Activated naive CD8-positive, alpha-beta T cell treated with anti-CD3 and anti-CD28 coated beads, Interleukin-2, amount 10 ng/mL, durations not matched to agents 7 days and 5 days (primary cell): ENCODE measurements around the gene TUBA3C. TPM values are rescaled to one million over a fixed set of nuclear protein-coding genes. Genes with fewer than 3 reads are reported as not detected.
"Not testable (repeated sequence)": the region's sequence is repeated elsewhere in the genome, so short reads cannot be mapped to it uniquely, and the experiment has no call there.

Experiments
- ATAC-seq: fragments of 150-1000 bp; cut with Tn5 transposase; one replicate; pipeline ENCODE4 v1.10.0; 2021; ENCODE audit warnings: low read depth, moderate library complexity
- POLR2A ChIA-PET: fragments of 350-600 bp; sonication (Branson Sonifier 250); formaldehyde crosslinking; loops from one replicate; lab custom pipeline; 2021; ENCODE audit warnings: antibody characterized with exemption; lab: Charles Lee
- DNase-seq: peaks from one replicate; pipeline ENCODE4 v3.0.0; 2021
- H3K27ac Mint-ChIP-seq: one replicate; pipeline ENCODE4 v1.8.0; 2022; ENCODE audit warnings: mild to moderate bottlenecking, mixed read lengths
- H3K27me3 Mint-ChIP-seq: one replicate; pipeline ENCODE4 v1.8.0; 2022; ENCODE audit warnings: mild to moderate bottlenecking, moderate library complexity, mixed read lengths
- H3K36me3 Mint-ChIP-seq: one replicate; pipeline ENCODE4 v1.8.0; 2021; ENCODE audit warnings: mild to moderate bottlenecking, mixed read lengths
- H3K4me1 Mint-ChIP-seq: one replicate; pipeline ENCODE4 v1.8.0; 2021; ENCODE audit warnings: mixed read lengths
- H3K4me3 Mint-ChIP-seq: one replicate; pipeline ENCODE4 v1.8.0; 2022; ENCODE audit warnings: mild to moderate bottlenecking, moderate library complexity, mixed read lengths
- H3K9me3 Mint-ChIP-seq: one replicate; pipeline ENCODE4 v1.8.0; 2021; ENCODE audit warnings: mixed read lengths
- total RNA-seq, 2 experiments: library from RNA; stranded (reverse); gene quantifications; one replicate each; pipeline ENCODE4 v1.2.3, GENCODE V29; 2021

Gene TUBA3C
- total RNA-seq, result not detected

DNA sequence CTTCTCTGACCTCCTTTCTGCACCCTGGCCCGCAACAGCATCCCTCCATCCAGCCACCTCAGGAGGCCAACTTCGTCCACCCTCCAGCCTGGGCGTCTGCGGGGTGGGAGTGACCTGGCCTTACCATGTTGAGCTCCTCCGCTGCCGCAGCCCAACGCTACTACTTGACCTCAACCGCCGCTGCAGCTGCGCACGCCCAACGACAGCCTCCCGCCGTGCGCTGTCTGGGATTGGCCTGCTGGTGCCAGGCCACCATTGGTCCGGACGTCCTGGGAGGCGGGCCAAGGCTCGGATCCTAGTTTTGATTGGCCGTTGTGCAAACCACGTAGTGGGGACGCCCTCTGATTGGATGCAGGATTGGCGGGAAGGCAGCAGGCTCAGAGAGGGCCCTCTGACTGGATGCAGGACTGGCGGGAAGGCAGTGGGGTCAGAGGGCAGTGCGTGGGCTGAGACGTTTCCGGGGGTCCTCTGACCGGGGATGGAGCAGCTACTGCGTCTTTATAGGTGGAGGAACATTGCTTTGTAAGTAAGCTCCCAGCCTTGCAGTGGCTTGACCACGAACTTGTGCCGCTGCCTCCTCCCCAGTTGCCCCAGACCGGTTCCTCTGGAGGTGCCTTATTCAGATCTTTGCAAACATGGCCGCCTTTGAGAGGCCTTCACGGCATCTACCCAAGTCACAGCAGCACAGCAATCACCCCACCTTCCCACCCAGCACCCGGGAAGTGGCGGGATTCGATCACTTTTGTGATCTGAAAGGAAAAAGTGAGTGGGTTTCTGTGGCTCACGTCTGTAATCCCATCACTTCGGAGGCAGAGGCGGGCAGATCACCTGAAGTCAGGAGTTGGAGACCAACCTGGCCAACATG, at the start of gene TUBA3C:
TSS of gene TUBA3C (minus strand) at position 204 of the 865 bp plus-strand sequence. CDS start at position 127, 77 bp downstream.
- Mint-ChIP-seq H3K9me3 (peaks cover 3% of the 10 kb centered on the region), H3K4me1 (no peaks in the 10 kb centered on the region), H3K27me3 (no peaks in the 10 kb centered on the region), H3K4me3 (no peak within 1 kb of the TSS), H3K27ac (no peak within 1 kb of the TSS), H3K36me3 (no peaks in the 10 kb centered on the region)
- DNase-seq (no peak), ATAC-seq (no peak)
- POLR2A ChIA-PET, result no interaction called here

DNA sequence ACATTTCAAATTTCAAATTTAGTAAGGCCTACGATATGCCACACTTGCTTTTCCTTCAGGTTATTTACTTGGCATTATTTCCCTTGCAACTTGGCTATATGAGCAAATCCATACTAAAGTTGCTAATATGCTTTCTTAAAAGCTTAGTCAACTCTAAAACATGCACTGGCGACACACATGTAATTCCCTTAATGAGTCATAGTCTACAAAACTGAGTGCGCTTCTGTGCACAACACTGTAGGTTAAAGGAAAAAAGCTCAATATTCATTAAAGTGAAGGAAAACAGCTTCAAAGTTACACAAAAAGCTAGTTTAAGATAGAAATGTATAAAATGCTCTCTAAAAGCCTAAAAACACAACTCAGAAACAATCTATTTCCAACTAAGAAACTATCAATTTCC, 25.8 kb upstream of the TUBA3C start:
- H3K4me3 Mint-ChIP-seq, POLR2A ChIA-PET, H3K9me3 Mint-ChIP-seq, DNase-seq, H3K27me3 Mint-ChIP-seq, H3K4me1 Mint-ChIP-seq, ATAC-seq, H3K27ac Mint-ChIP-seq, H3K36me3 Mint-ChIP-seq: not testable (repeated sequence)

DNA sequence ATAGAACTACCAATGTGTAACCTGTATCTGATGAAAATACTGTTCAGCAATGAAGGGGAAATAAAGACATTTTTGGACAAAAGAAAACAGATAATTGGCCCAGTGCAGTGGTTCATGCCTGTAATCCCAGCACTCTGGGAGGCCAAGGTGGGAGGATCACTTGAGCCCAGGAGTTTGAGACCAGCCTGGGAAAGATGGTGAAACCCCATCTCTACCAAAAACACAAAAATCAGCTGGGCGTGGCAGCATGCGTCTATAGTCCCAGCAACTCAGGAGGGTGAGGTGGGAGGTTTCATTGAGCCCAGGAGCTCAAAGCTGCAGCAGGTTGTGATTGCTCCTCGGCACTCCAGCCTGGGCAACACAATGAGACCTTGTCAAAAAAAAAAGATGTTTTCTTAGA, 11.0 kb upstream of the TUBA3C start:
- ATAC-seq, H3K27ac Mint-ChIP-seq, H3K4me1 Mint-ChIP-seq, H3K27me3 Mint-ChIP-seq, H3K9me3 Mint-ChIP-seq, POLR2A ChIA-PET, H3K36me3 Mint-ChIP-seq, H3K4me3 Mint-ChIP-seq, DNase-seq: not testable (repeated sequence)

DNA sequence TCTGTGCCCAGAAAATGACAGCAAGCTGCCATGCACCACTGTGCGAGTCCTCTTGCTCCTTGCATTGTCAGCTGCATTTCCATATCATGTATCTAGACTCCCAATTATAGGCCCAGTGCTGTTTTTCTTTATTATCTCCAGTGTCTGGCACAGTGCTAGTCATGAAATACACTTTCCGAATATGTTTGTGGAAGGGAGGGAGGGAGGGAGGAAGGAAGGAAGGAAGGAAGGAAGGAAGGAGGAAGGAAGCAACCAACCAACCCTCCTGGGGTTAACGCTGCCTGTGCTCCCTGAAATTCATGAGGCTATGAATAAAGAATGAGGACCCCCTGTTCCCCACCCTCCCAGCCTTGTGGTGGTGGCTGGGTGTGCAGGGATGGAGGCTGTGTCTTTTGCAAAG, 8.3 kb upstream of the TUBA3C start:
- POLR2A ChIA-PET, H3K9me3 Mint-ChIP-seq, ATAC-seq, H3K27me3 Mint-ChIP-seq, H3K36me3 Mint-ChIP-seq, H3K4me3 Mint-ChIP-seq, H3K27ac Mint-ChIP-seq, H3K4me1 Mint-ChIP-seq, DNase-seq: not testable (repeated sequence)

DNA sequence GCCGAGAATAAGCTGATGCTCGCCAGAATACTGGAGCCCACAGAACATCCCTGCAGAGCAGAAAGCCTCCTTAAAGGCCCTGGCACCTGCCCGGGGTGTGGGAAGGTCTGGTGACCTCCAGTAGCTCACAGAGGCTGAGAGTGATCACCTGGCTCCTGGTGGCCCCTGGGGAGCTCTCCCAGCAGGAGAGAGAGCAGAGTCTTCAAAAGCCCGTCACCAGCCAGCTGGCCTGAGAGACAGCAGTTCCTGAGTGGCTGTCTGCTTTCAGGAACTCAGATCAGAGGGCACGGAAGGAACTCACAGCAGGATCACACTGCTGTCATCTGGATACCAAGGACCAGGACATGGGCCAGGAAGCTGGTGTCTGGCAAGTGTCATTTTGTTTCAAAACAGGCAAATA, 7.7 kb upstream of the TUBA3C start:
- H3K4me1 Mint-ChIP-seq, H3K4me3 Mint-ChIP-seq, POLR2A ChIA-PET, H3K9me3 Mint-ChIP-seq, H3K27me3 Mint-ChIP-seq, H3K27ac Mint-ChIP-seq, ATAC-seq, H3K36me3 Mint-ChIP-seq, DNase-seq: not testable (repeated sequence)

DNA sequence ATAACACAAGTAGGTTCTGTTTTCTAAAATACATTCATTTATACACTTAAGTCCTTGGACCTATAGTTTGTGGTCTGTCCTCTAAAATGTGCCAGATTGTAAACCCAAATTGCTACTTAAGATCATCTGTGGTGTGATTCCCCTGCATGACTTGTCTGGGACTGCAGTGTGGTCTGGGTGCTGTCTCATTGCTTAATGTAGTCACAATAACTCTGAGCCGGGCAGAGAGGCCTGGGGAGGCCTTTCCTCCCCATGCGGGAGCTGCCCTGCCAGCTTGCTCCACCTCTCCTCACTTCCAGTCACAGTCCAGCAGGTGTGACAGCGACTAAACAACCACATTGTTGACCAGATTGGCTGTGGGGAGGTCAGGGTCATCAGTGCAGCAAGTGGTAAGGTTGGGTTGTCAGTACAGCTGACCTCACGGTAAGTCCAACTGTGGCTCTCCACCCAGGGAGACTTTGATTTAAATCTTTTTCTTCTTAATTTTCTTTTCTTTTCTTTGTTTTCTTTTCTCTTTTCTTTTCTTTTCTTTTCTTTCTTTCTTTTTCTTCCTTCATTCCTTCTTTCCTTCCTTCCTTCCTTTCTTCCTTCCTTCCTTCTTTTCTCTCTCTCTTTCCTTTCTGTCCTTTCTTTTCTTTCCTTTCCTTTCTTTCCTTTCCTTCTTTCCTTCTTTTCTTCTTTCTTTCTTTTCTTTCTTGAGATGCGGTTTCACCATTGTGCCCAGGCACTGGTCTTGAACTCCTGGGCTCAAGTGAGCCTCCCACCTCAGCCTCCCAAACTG, 4.4 kb upstream of the TUBA3C start:
- H3K4me1 Mint-ChIP-seq, result no peaks in the 10 kb centered on the region
- no peak overlapping the region for H3K27ac Mint-ChIP-seq
- H3K9me3 Mint-ChIP-seq, result peaks cover 2% of the 10 kb centered on the region
- POLR2A ChIA-PET, result no interaction called here
- H3K27me3 Mint-ChIP-seq, result no peaks in the 10 kb centered on the region
- H3K36me3 Mint-ChIP-seq, result no peaks in the 10 kb centered on the region
- no peak overlapping the region for H3K4me3 Mint-ChIP-seq
- DNase-seq (no peak), ATAC-seq (no peak)

DNA sequence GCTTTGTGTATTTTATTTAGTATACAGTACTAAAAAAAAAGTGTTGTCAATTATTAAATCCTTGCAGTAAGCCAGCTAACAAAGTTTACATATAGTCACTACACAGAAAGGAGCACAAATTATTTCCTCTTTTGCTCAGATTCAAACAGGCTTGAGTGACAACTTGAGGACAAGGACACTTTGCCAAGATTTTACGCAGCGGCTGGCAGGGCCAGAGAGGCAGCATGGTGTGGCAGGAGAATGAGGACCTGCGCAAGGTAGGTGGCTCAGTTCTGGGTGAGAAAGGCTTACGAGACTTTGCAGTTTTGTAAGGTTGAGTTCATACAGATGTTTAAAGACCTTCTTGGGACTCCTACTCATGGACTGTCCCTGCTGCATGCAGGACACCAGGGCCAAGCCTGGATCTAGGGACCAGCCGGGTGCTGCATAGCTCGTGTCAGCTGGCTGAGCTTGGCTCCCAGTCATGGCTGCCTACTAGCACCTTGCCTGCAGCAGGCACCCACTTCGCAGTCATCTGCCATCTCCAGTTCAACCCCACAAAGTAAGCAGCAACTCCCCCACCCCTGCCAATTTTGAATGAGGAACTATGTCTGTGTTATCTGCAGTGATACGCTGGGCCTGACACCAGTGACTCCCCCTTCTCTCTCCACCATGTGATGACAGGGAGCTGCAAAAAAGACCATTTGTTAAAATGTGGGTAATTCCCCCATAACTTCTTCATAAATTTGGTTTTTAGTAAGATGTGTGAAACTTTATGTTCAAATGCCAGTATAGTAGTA, 3.7 kb upstream of the TUBA3C start:
- H3K4me3 Mint-ChIP-seq, result no peak overlapping the region
- H3K27me3 Mint-ChIP-seq, result no peaks in the 10 kb centered on the region
- no peaks in the 10 kb centered on the region for H3K9me3 Mint-ChIP-seq
- DNase-seq (no peak), ATAC-seq (no peak)
- POLR2A ChIA-PET, result no interaction called here
- no peaks in the 10 kb centered on the region for H3K36me3 Mint-ChIP-seq
- H3K4me1 Mint-ChIP-seq, result no peaks in the 10 kb centered on the region
- H3K27ac Mint-ChIP-seq, result no peak overlapping the region

DNA sequence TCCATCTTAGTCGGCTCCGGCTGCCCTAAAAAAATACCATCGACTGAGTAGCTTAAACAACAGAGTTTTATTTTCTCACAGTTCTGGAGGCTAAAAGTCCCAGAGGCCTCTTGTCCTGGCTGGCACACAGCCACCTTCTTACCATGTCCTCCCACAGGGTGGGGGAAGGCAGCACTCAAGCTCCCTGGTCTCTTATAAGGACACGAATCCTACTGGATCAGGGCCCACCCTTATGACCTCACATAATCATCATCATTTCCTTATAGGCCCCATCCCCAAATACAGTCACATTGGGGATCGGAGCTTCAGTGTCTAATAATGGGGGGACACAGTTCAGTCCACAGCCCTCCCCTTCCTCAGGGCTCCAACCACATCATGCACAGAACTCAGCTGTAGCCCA, 2.6 kb upstream of the TUBA3C start:
- H3K4me1 Mint-ChIP-seq, result no peaks in the 10 kb centered on the region
- ATAC-seq, result no peak

DNA sequence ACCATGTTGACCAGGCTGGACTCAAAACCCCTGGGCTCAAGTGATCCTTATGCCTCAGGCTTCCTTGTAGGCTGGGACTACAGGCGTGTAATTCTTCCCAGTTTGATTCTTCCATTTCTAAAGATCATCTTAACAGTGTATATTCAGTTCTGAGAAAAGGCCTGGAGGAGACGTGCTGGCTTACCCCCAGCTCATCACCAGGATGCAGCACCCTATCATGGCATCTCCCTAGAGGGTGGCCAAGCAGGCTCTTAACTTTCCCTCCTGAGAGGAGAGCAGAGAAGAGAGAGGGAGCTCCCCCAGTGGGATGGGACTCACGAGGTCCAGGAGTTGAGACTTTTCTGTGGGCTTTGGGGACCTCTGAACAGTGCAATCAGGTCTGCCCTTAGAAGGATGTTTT, 2.1 kb upstream of the TUBA3C start:
- no peaks in the 10 kb centered on the region for H3K9me3 Mint-ChIP-seq
- no peaks in the 10 kb centered on the region for H3K27me3 Mint-ChIP-seq
- H3K27ac Mint-ChIP-seq, result no peak overlapping the region
- no peaks in the 10 kb centered on the region for H3K4me1 Mint-ChIP-seq
- POLR2A ChIA-PET, result no interaction called here
- DNase-seq (no peak), ATAC-seq (no peak)
- no peaks in the 10 kb centered on the region for H3K36me3 Mint-ChIP-seq
- no peak overlapping the region for H3K4me3 Mint-ChIP-seq

More for the DNA sequence above, 2.6 kb upstream of the TUBA3C start:
- POLR2A ChIA-PET, result no interaction called here
- H3K9me3 Mint-ChIP-seq, result no peaks in the 10 kb centered on the region
- no peaks in the 10 kb centered on the region for H3K27me3 Mint-ChIP-seq
- no peak overlapping the region for H3K4me3 Mint-ChIP-seq
- no peak for DNase-seq
- H3K27ac Mint-ChIP-seq, result no peak overlapping the region
- H3K36me3 Mint-ChIP-seq, result no peaks in the 10 kb centered on the region

DNA sequence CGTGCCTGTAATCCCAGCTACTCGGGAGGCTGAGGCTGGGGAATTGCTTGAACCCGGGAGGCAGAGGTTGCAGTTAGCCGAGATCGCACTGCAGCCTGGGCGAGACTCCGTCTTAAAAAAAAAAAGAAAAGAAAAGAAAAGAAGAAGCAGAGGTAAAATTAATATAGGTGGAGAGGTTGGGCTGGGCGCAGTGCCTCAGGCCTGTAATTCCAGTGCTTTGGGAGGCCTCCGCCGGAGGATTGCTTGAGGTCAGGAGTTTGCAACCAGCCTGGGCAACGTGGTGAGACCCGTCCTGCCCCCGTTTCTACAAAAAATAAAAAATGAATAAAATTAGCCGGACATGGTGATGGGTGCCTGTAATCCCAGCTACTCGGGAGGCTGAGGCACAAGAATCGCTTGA, 912 bp upstream of the TUBA3C start:
- DNase-seq (no peak), ATAC-seq (no peak)
- no peaks in the 10 kb centered on the region for H3K27me3 Mint-ChIP-seq
- H3K36me3 Mint-ChIP-seq, result no peaks in the 10 kb centered on the region
- no peak overlapping the region for H3K27ac Mint-ChIP-seq
- peaks cover 3% of the 10 kb centered on the region for H3K9me3 Mint-ChIP-seq
- POLR2A ChIA-PET, result no interaction called here
- H3K4me1 Mint-ChIP-seq, result no peaks in the 10 kb centered on the region
- no peak overlapping the region for H3K4me3 Mint-ChIP-seq

DNA sequence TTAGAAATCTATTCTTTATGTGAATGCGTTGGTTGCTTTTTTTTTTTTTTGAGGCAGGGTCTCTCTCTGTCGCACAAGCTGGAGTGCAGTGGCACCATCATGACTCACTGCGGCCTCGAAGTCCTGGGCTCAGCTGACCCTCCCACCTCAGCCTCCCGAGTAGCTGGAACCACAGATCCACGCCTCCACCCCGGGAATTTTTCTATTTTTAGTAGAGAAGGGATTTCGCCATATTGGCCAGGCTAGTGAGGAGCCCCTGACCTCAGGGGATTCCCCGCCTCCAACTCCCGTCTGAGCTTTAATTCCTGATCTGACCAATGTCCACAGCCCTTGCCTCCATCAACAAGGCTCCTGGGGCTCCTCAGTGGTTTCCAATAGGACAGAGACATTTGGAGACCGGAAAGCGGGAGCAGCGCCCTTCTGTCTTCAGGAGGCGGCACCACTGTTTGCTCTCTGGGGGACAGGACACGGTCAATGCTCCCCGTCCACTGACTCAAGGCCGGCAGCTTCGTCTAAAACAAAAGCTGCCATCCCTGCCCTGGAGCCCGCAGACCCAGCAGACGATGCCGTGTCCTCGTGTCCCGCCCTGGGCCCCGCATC, 503 bp downstream of the TUBA3C start:
- Mint-ChIP-seq H3K27ac (no peak overlapping the region), H3K27me3 (no peaks in the 10 kb centered on the region), H3K4me3 (no peak overlapping the region), H3K9me3 (peaks cover 3% of the 10 kb centered on the region), H3K36me3 (no peaks in the 10 kb centered on the region), H3K4me1 (no peaks in the 10 kb centered on the region)
- DNase-seq, result no peak
- ATAC-seq, result no peak
- POLR2A ChIA-PET, result no interaction called here

DNA sequence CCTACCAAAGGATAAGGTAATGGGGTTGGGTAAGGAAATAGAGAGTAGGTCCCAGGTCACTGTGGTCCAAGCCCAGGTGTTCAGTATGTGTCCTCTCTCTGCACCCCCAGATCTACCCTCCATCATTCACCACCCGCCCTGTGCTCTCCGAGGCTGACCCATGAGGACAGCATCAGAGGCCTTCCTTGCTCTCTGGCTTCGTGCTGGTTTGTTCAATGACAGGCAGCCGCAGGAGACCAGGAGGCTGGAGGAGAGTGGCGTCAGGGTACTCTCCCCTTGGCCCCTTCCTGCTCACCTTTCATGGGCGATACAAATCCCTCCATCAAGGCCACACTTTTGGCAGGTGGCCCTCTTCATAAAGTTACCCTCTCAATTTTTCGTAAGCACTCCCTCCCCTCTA, 1.7 kb downstream of the TUBA3C start:
- no peak overlapping the region for H3K27ac Mint-ChIP-seq
- H3K9me3 Mint-ChIP-seq, result peaks cover 7% of the 10 kb centered on the region
- H3K27me3 Mint-ChIP-seq, result no peaks in the 10 kb centered on the region
- no peaks in the 10 kb centered on the region for H3K36me3 Mint-ChIP-seq
- no peak for DNase-seq
- H3K4me1 Mint-ChIP-seq, result no peaks in the 10 kb centered on the region
- ATAC-seq, result no peak
- POLR2A ChIA-PET, result no interaction called here
- H3K4me3 Mint-ChIP-seq, result no peak overlapping the region
